Right ventricle myocardium inferior (tissue), 1 donor: ENCODE measurements around the gene KLK3. TPM values are rescaled to one million over a fixed set of nuclear protein-coding genes. Genes with fewer than 3 reads are reported as not detected.
"Not testable (repeated sequence)": the region's sequence is repeated elsewhere in the genome, so short reads cannot be mapped to it uniquely, and the experiment has no call there.

Experiments
- ATAC-seq: fragments of 200-7000 bp; cut with Tn5 transposase; one replicate; pipeline ENCODE4 v1.9.1; 2020; ENCODE audit warnings: mild to moderate bottlenecking, moderate library complexity
- DNase-seq: peaks from one replicate; pipeline ENCODE4 v3.0.0; 2021; ENCODE audit errors: missing footprints
- intact Hi-C: fragments of 100-400 bp; cut with DNase I; formaldehyde crosslinking; loops from one replicate; pipeline ENCODE4 v1.11.0; 2022
- total RNA-seq: library from RNA; stranded (reverse); fragmentation: NEBNext Ultra II Directional; extraction: Animal tissue kit (Norgen Biotek cat#: 25700); gene quantifications from one replicate; pipeline ENCODE4 v1.2.1, GENCODE V29; 2021
- donor health status: DM: no; HTN: yes; CAD: no; lungs with severe emphysema.

The KLK3 gene
- total RNA-seq, 1 donor from 2014 or later = not detected

GRCh38 chr19:50893047-50893736, 38.5 kb downstream of the KLK3 start:
- DNase-seq (no peak), ATAC-seq (no peak)
- intact Hi-C loops = no loop called here

GRCh38 chr19:50894478-50895356, 40.0 kb downstream of the KLK3 start:
- DNase-seq (no peak), ATAC-seq (no peak)
- intact Hi-C loops = no loop called here

GRCh38 chr19:50896089-50896590, 41.4 kb downstream of the KLK3 start:
- ATAC-seq, intact Hi-C loops, DNase-seq: not testable (repeated sequence)

- intact Hi-C loops = no loop called here
- DNase-seq (no peak), ATAC-seq (peak; percentile 31)
Measured at GRCh38 chr19:50896591-50897190, 42.0 kb downstream of the KLK3 start.

- ATAC-seq (no peak), DNase-seq (no peak)
- intact Hi-C loops = no loop called here
Measured at GRCh38 chr19:50897191-50897607, 42.5 kb downstream of the KLK3 start.

- intact Hi-C loops = no loop called here
- no peak for ATAC-seq
- DNase-seq = no peak
Measured at GRCh38 chr19:50897612-50898011, 42.9 kb downstream of the KLK3 start.

GRCh38 chr19:50898018-50898417, 43.3 kb downstream of the KLK3 start:
- DNase-seq = no peak
- no peak for ATAC-seq
- intact Hi-C loops = no loop called here

- intact Hi-C loops = no loop called here
- ATAC-seq = no peak
- no peak for DNase-seq
Measured at GRCh38 chr19:50899569-50899968, 44.9 kb downstream of the KLK3 start.

- intact Hi-C loops = no loop called here
- no peak for DNase-seq
Measured at GRCh38 chr19:50902640-50903039, 47.9 kb downstream of the KLK3 start.

GRCh38 chr19:50906217-50906616, 51.5 kb downstream of the KLK3 start:
- intact Hi-C loops = no loop called here
- no peak for DNase-seq
- ATAC-seq = no peak

More at GRCh38 chr19:50902640-50903039, 47.9 kb downstream of the KLK3 start:
- no peak for ATAC-seq

GRCh38 chr19:50908336-50908735, 53.6 kb downstream of the KLK3 start:
- ATAC-seq = no peak
- intact Hi-C loops = no loop called here
- no peak for DNase-seq

- no peak for DNase-seq
- ATAC-seq = no peak
- intact Hi-C loops = no loop called here
Measured at GRCh38 chr19:50909240-50910070, 54.7 kb downstream of the KLK3 start.

Other genes with a start within 250 kb of the KLK3 start
- 0.27 TPM for gene SYT3, start 215.0 kb upstream of the KLK3 start, total RNA-seq
- 2.5 TPM for gene C19orf81, start 205.5 kb upstream of the KLK3 start, total RNA-seq
- gene SHANK1, start 135.1 kb upstream of the KLK3 start, total RNA-seq = 0.22 TPM
- 4.0 TPM for gene CLEC11A, start 131.6 kb upstream of the KLK3 start, total RNA-seq
- gene GPR32, start 84.5 kb upstream of the KLK3 start, total RNA-seq = not detected
- gene ACP4, start 64.5 kb upstream of the KLK3 start, total RNA-seq = not detected
- 0.32 TPM for gene KLK1, start 31.1 kb upstream of the KLK3 start, total RNA-seq
- gene KLK15, start 21.3 kb upstream of the KLK3 start, total RNA-seq = not detected
- gene KLK2, start 18.5 kb downstream of the KLK3 start, total RNA-seq = not detected
- gene KLK4, start 56.5 kb downstream of the KLK3 start, total RNA-seq = not detected
- not detected for gene KLK5, start 98.1 kb downstream of the KLK3 start, total RNA-seq
- not detected for gene KLK6, start 114.7 kb downstream of the KLK3 start, total RNA-seq
- not detected for gene KLK7, start 129.0 kb downstream of the KLK3 start, total RNA-seq
- gene KLK8, start 146.7 kb downstream of the KLK3 start, total RNA-seq = not detected
- gene KLK10, start 164.8 kb downstream of the KLK3 start, total RNA-seq = not detected
- not detected for gene KLK11, start 171.7 kb downstream of the KLK3 start, total RNA-seq
- not detected for gene KLK12, start 180.1 kb downstream of the KLK3 start, total RNA-seq
- not detected for gene KLK13, start 210.2 kb downstream of the KLK3 start, total RNA-seq
- gene KLK14, start 228.0 kb downstream of the KLK3 start, total RNA-seq = 2.8 TPM